GM18498 (cell line): ENCODE measurements around the gene TRIB2.
A peak's percentile ranks its signal among the peaks of the same experiment; 100 is the strongest.
"Not testable (repeated sequence)": the region's sequence is repeated elsewhere in the genome, so short reads cannot be mapped to it uniquely, and the experiment has no call there.

ENCODE experiments used
- ATAC-seq: cut with Tn5 transposase; IDR thresholded peaks from one replicate; pipeline ENCODE4 v1.9.1; 2021; ENCODE audit warnings: mild to moderate bottlenecking, moderate library complexity; ENCODE audit not compliant: unreplicated experiment

TRIB2 gene

DNA sequence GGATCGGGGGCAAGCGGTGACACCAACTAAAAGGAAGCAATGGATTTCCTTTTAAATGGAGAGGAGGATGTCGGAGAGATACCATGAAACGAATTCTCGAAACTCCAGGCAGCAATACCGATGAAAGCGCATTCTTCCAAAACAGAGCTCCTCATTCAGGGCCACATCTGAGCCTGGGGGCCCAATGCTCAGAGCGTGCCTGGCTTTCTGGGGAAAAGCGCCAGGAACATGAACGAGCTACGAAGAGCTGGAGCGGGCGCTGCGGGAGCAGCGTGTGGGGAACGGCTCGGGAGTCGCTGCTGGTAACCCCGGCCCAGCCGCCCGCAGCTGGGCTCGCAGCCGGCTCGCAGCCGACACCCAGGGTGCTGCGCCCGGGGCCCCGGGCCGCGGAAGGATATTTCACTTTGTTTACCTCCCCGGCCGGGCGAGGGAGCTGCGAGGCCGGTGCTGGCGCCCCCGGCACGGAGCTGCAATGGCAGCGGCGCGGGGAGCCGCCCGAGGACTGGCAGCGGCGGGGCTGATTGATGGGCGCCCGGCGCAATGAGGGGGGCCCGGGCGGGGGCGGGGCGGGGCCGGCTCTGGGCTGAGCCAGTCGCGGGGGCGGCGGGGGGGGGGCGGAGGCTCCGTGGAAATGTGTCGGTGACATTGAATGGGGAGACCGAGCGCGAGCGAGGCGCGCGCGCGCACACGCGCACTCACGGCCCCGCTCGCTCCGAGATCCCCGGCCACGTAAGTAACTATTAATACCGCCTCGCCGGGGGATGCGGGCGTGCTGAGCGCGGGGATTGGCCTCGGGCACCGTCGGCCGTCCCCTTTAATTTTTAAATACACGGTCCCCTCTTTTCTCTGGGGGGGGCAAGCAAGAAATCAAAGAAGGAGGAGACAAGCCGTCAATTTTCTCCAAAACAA lies at the start of gene TRIB2:
Gene TRIB2, plus strand, starts transcription at position 655 of the 909 bp plus-strand sequence. CDS start 1,372 bp downstream, outside the sequence.
- peak; percentile 79 for ATAC-seq

DNA sequence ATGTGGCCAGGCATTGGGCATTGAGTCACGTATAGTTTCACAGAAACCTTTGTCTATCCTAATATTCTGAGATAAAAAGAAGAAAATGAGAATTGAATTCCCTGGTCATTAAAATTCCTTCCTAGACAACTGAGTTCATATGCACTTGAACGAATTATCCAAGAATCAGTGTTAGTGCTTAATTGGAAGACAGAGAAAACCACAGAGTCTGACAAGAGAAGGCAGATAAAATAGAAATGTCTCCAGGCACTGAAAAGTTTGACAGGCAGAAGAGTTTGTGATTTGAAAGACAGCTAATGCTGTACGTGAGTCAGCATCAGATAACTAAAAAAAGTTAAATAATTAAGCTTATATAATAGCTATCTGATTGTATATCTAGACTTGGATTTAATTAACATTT lies 47.7 kb upstream of the TRIB2 start:
- ATAC-seq: no peak

DNA sequence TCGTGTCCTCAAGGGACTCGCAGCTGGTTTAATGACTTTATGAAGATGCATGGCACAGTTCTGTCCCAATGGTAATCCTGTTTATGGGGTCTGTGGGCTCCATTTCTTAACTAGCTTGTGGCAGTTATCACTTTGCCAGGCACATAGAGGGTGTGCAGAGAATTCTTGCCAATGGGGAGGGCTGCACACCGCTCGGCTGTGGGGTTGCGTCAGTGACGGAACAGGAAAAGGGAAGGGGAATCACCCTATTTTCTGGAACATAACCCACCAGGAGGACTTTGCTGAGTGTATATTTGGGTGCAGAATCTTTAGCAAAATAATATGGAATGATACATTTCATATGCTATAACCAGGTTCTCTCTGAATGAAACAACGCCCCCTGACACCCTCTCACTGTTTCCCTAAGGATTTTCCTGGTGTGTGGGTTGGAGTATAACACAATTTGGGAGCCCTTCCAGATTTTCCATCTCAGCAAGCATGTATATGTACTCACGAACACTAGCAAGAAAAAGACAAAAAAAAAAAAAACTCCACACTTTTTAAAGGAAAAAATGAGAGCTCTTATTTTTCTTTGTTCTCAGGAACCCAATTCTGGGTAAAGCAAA lies 43.9 kb upstream of the TRIB2 start:
- ATAC-seq: no peak

DNA sequence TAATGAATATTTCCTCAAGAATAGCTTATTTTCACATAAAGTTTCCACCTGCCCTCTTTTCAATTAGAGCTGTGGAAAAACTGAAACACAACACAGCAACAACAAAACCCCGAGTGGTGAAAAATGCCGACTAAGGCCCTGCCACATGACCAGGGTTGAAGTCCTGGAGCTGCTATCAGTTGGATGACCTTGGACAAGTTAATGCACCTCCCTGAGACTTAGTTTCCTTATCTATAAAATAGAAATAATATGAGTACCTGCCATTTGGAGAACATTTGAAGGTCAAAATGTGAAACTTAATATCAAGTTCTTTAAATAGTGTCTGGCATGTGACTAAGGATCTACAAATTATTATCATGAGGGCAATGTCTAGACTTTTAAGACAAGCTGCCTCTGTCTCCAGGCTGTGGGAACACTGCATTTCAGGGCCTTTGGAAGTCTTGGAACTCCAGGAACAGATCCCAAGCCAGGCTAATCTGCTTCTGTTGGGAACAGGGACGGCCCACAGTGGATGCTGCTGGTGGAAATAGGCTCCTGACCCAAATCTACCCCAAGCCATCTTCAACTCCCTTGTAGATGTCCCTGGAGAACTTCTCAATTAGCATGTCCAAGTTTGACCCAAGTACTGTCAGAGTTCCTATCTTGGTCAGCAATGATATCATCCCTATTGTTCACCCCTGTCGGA lies 42.0 kb upstream of the TRIB2 start:
- no peak for ATAC-seq

DNA sequence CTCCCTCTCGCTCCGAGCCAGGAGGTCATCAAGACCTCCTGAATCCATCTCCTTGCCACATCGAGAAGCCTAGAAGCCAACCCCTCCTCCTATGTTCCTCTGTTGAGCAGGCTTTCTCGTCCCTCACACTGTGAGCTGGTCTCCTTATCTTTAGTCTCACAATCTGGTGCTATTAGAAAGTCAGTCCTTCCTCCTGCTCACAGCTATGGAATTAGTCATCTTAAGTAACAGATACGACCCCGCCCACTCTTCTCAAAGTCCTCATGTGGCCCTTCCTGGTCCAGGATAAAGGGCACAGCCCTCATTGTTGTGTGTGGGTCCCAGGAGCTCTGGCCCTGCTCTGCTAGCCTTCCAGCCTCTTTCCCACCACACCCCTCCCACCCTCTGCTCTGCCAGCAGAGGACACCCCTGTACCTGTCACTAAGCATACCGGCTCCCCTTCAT lies 41.4 kb upstream of the TRIB2 start:
- no peak for ATAC-seq

- ATAC-seq: no peak
Observed at GRCh38 chr2:12675801-12676200, 40.9 kb upstream of the TRIB2 start.

DNA sequence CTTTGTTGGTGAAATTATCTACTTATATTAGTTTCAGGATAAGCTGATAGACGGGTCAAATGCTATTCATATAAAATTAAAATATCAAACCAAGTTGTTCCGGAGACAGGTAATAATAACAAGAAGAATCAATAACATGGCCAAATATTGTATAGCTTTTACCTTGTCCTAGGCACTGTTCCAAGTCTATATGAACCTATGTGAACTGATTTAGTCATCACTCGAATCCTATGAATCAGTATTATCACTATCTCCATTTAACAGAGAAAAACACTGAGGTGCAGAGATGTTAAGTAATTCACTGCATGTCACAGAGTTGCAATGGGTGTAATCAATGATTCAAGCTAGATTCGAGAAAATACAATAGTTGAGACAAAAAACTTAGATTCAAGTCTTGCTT lies 40.0 kb upstream of the TRIB2 start:
- ATAC-seq: no peak

GRCh38 chr2:12678186-12678585 lies 38.5 kb upstream of the TRIB2 start:
- no peak for ATAC-seq

GRCh38 chr2:12679550-12680072 lies 37.1 kb upstream of the TRIB2 start:
- ATAC-seq: no peak

DNA sequence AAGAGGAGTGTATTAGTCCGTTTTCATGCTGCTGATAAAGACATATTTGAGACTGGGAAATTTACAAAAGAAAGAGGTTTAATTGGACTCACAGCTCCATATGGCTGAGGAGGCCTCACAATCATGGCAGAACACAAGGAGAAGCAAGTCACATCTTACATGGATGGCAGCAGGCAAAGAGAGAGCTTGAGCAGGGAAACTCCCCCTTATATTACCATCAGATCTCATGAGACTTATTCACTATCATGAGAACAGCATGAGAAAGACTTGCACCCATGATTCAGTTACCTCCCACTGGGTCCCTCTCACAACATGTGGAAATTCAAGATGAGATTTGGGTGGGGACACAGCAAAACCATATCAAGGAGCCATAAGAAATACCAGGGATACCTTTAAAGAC lies 36.6 kb upstream of the TRIB2 start:
- not testable (repeated sequence) for ATAC-seq

GRCh38 chr2:12682017-12682416 lies 34.7 kb upstream of the TRIB2 start:
- ATAC-seq: no peak

GRCh38 chr2:12683457-12684100 lies 33.2 kb upstream of the TRIB2 start:
- ATAC-seq: no peak

DNA sequence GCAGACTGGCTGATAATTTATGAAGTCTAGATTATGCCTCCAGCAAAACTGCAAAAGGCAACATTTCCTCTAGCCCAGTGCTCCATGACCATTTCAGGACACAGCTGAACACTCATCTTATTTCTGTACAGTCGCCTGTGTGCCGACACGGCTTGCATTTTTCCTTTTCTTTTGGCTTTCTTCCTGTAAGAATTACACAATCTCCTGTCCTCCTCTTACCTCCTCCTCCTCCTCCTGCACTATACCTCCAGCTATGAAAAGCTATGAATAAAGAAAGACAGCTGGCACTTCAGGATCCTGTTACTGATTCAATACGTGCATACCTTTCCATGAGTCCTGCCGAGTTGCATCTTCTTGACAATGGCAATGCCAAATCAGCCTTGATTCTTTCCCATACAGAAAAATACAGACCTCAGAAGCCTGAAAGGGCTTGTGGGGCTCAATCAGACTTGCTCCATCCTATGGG lies 32.2 kb upstream of the TRIB2 start:
- no peak for ATAC-seq

DNA sequence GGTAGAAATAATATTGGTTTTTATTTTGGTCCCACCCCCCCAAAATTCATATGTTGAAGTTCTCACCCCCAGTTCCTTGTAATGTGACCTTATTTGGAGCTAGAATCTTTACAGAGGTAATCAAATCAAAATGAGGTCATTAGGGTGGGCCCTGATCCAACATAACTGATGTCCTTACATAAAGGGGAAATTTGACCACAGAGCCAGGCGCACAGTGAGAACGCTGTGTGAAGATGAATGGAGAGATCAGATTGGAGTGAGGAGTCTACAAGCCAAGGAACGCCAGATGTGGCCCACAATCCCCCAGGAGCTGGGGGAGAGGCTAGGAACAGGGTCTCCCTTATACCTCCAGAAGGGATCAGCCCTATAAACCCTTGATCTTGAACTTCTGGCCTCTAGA lies 31.6 kb upstream of the TRIB2 start:
- ATAC-seq: no peak

GRCh38 chr2:12685956-12686355 lies 30.8 kb upstream of the TRIB2 start:
- no peak for ATAC-seq

GRCh38 chr2:12686708-12687283 lies 29.9 kb upstream of the TRIB2 start:
- no peak for ATAC-seq

DNA sequence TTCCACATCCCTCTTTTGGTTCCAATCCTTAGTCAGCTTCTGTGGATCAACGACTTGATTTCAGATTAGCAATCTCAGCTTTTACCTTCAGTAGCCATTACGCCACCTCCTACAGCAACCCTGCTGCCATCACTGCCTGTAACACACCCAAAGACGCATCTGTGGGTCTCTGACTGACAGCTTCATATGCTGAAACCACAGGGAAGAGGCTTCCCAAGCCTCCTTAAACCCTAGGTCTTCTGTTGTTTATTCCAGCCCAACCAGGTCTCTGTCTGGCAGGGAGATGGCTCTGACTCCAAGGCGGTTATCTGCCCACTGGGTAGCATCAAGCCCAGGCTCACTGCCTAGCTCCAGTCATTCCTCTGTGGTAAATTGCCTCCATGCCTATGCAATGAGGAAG lies 28.6 kb upstream of the TRIB2 start:
- no peak for ATAC-seq

- no peak for ATAC-seq
Observed at GRCh38 chr2:12688893-12689292, 27.8 kb upstream of the TRIB2 start.

DNA sequence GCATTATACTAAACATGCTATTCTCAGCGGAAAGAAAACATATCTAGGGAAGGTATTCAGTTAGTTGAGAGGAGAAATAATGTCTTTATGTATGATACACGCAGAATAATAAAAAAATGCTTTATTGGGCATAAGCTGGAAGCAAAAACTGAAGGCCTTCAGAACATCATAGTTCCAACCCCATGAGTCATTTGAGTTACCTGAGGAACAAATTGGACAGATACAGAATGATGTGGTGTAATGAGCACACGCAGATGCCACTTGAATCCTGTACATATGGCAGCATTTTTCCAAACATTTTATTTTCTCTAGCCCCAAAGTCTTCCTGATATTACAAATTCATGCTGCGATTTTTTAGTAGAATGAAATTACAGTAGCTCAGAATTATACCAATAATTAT lies 23.2 kb upstream of the TRIB2 start:
- ATAC-seq: no peak

GRCh38 chr2:12694990-12695774 lies 21.6 kb upstream of the TRIB2 start:
- no peak for ATAC-seq
